GM23338 (cell line): Measurements from ENCODE around the gene PPFIBP2. TPM values are rescaled to one million over a fixed set of nuclear protein-coding genes. Genes with fewer than 3 reads are reported as not detected.

Experiments used
- ATAC-seq: fragments of 200-7000 bp; cut with Tn5 transposase; 3 replicates; pipeline ENCODE4 v1.9.1; 2020
- DNase-seq: peaks from one replicate; pipeline ENCODE4 v3.0.0-alpha.2; 2015; ENCODE audit warnings: low spot score
- H2AFZ ChIP-seq: fragments of 200-600 bp; sonication (generic); 2 replicates; pipeline ENCODE4 v1.8.0; 2016; ENCODE audit warnings: antibody characterized with exemption, mild to moderate bottlenecking, moderate library complexity
- H3F3A ChIP-seq: fragments of 200-600 bp; sonication (generic); replicated peaks from 2 replicates; pipeline ENCODE4 v1.8.0; 2017; ENCODE audit warnings: antibody characterized with exemption, mixed run types, low read depth
- H3K27ac ChIP-seq: fragments of 200-600 bp; sonication (generic); 2 replicates; pipeline ENCODE4 v1.6.1; 2016; ENCODE audit warnings: low read depth
- H3K27me3 ChIP-seq: fragments of 200-600 bp; sonication (generic); 2 replicates; pipeline ENCODE4 v1.8.0; 2016; ENCODE audit warnings: mild to moderate bottlenecking, mixed run types, moderate library complexity; ENCODE audit not compliant: insufficient read depth
- H3K36me3 ChIP-seq: fragments of 200-600 bp; sonication (generic); 2 replicates; pipeline ENCODE4 v1.8.0; 2016; ENCODE audit warnings: mild to moderate bottlenecking; ENCODE audit not compliant: insufficient read depth
- H3K4me1 ChIP-seq: fragments of 200-600 bp; sonication (generic); 2 replicates; pipeline ENCODE4 v1.8.0; 2016; ENCODE audit warnings: mild to moderate bottlenecking, moderate library complexity; ENCODE audit not compliant: insufficient read depth
- H3K4me2 ChIP-seq: fragments of 200-600 bp; sonication (generic); 2 replicates; pipeline ENCODE4 v1.7.1; 2017; ENCODE audit warnings: mixed run types
- H3K4me3 ChIP-seq: fragments of 200-600 bp; sonication (generic); 2 replicates; pipeline ENCODE4 v1.6.1; 2016; ENCODE audit warnings: mixed run types
- H3K79me2 ChIP-seq: fragments of 200-600 bp; sonication (generic); replicated peaks from 2 replicates; pipeline ENCODE4 v1.8.0; 2017; ENCODE audit warnings: mild to moderate bottlenecking; ENCODE audit not compliant: insufficient read depth
- H3K9me2 ChIP-seq: fragments of 200-600 bp; sonication (generic); 2 replicates; pipeline ENCODE4 v1.8.0; 2017; ENCODE audit not compliant: insufficient read depth
- H4K20me1 ChIP-seq: fragments of 200-600 bp; sonication (generic); replicated peaks from 2 replicates; pipeline ENCODE4 v1.8.0; 2017; ENCODE audit warnings: mild to moderate bottlenecking; ENCODE audit not compliant: insufficient read depth
- H3K27ac Mint-ChIP-seq: 2 replicates; pipeline ENCODE4 v1.8.0; 2020; ENCODE audit warnings: inconsistent platforms, mild to moderate bottlenecking, moderate library complexity, mixed read lengths
- H3K27me3 Mint-ChIP-seq: 3 replicates; pipeline ENCODE4 v1.8.0; 2022; ENCODE audit warnings: low read depth, mild to moderate bottlenecking, moderate library complexity, mixed read lengths, inconsistent platforms; ENCODE audit not compliant: insufficient read depth, poor library complexity
- H3K36me3 Mint-ChIP-seq: 3 replicates; pipeline ENCODE4 v1.8.0; 2021; ENCODE audit warnings: low read depth, mild to moderate bottlenecking, inconsistent platforms, moderate library complexity, mixed read lengths
- H3K4me1 Mint-ChIP-seq: 3 replicates; pipeline ENCODE4 v1.8.0; 2020; ENCODE audit warnings: mild to moderate bottlenecking, inconsistent platforms, mixed read lengths
- H3K4me3 Mint-ChIP-seq: 3 replicates; pipeline ENCODE4 v1.8.0; 2021; ENCODE audit warnings: moderate library complexity, mild to moderate bottlenecking, inconsistent platforms, mixed read lengths
- H3K9me3 Mint-ChIP-seq: 3 replicates; pipeline ENCODE4 v1.8.0; 2020; ENCODE audit warnings: moderate library complexity, mild to moderate bottlenecking, inconsistent platforms, mixed read lengths
- EZH2 ChIP-seq: fragments of 200-600 bp; sonication (generic); IDR thresholded peaks from one replicate; pipeline ENCODE4 v1.8.0; 2017; ENCODE audit warnings: antibody characterized with exemption, mild to moderate bottlenecking, low read depth; ENCODE audit not compliant: unreplicated experiment
- EZH2phosphoT487 ChIP-seq: fragments of 200-600 bp; sonication (generic); IDR thresholded peaks from one replicate; pipeline ENCODE4 v1.8.1; 2018; ENCODE audit warnings: antibody characterized with exemption; ENCODE audit not compliant: unreplicated experiment
- JUNB ChIP-seq: IDR thresholded peaks from one replicate; pipeline ENCODE4 v1.6.1; 2016; ENCODE audit warnings: antibody characterized with exemption; ENCODE audit not compliant: unreplicated experiment
- POLR2AphosphoS5 ChIP-seq: IDR thresholded peaks from 2 replicates; pipeline ENCODE4 v1.6.1; 2016; ENCODE audit warnings: antibody characterized with exemption, low read depth
- polyA plus RNA-seq: library from polyadenylated mRNA; unstranded; fragments of >200 nt; fragmentation: Nextera tagmentation; extraction: Ambion mirVana; gene quantifications from 2 replicates; pipeline ENCODE4 v1.2.1, GENCODE V29; 2016
- total RNA-seq: library from RNA; depleted of rRNA; stranded (reverse); fragments of >200 nt; shearing (Covaris generic); gene quantifications from 2 replicates; pipeline ENCODE4 v1.2.3, GENCODE V29; 2014
- TF ChIP-seq, protein P1 (sequence below): IDR thresholded peaks from one replicate; pipeline ENCODE4 v1.6.1; 2018; ENCODE audit warnings: antibody characterized with exemption; ENCODE audit not compliant: unreplicated experiment
- TF ChIP-seq, protein P2 (sequence below): IDR thresholded peaks from 2 replicates; pipeline ENCODE4 v1.6.1; 2016; ENCODE audit warnings: antibody characterized with exemption
- TF ChIP-seq, protein P3 (sequence below): fragments of 250-450 bp; sonication (Bioruptor Pico); IDR thresholded peaks from 2 replicates; pipeline ENCODE4 v1.5.0; 2020; ENCODE audit warnings: mild to moderate bottlenecking, moderate library complexity
- TF ChIP-seq, protein P4 (sequence below), 2 experiments: fragments of 200-600 bp in 1 of 2; sonication (generic) in 1 of 2; conservative IDR thresholded peaks; 2 replicates each; pipeline versions ENCODE4 v1.5.1 to v1.6.1; 2016 to 2017; ENCODE audit warnings: antibody characterized with exemption in 2 of 2, low read depth in 2 of 2, mild to moderate bottlenecking in 2 of 2, moderate library complexity in 1 of 2

Gene PPFIBP2
- total and polyA plus RNA-seq, 2 experiments from 2014 or later: 7.1 to 14.8 TPM

DNA sequence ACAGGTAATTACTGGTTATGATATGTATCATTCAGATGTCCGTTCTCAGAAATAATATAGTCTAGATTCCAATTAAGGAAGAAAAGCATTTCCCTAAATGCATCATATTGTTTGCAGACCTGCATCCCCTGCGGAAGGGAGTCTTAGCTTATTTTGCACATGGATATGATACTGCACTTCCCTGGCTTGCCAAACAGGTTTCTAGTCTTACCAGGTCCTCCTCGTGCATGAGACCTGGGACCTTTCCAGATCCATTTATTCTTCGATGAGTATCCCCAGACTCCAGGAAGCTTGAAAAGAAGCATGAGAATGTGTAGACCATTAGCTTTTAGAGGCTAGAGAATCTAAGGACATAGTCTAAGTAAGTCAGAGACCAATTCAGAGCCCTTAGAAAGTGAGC is 128.9 kb downstream of the PPFIBP2 start (continued):
- TF ChIP-seq EZH2phosphoT487: no peak
- TF ChIP-seq POLR2AphosphoS5: no peak
- TF ChIP-seq EZH2: no peak

DNA sequence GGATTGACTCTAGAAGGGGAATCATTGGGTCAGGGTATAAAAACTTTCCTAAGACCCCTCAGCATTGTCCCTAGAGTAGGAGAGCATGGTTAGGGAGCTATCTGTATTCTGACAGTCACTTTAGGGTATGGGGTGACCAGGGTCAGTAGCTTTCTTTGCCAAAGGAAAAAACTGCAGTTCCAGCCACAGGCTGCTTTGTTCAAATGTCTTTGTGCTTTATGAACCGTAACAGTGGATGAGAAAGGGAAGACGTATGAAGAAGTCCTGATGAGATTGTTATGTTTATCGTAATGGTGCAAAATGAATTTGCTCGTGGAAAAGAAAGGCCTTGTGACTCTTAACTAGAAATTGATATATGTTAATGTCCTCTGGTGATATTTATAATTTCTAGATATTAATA is 129.5 kb downstream of the PPFIBP2 start:
- Mint-ChIP-seq H3K4me1 (peaks cover 16% of the 10 kb centered on the region), H3K9me3 (no peaks in the 10 kb centered on the region), H3K27me3 (peaks cover 2% of the 10 kb centered on the region), H3K4me3 (no peak overlapping the region), H3K27ac (no peak overlapping the region), H3K36me3 (peaks cover 5% of the 10 kb centered on the region; the same call in 2 of the 3 replicates)
- no peak for DNase-seq
- H4K20me1 ChIP-seq: no peaks in the 10 kb centered on the region
- no peaks in the 10 kb centered on the region for H3K79me2 ChIP-seq
- H3K4me1 ChIP-seq: no peaks in the 10 kb centered on the region
- H3K9me2 ChIP-seq: peaks cover under 1% of the 10 kb centered on the region; the same call in 1 of the 2 replicates
- H3F3A ChIP-seq: no peaks in the 10 kb centered on the region
- TF ChIP-seq, protein P1, sequence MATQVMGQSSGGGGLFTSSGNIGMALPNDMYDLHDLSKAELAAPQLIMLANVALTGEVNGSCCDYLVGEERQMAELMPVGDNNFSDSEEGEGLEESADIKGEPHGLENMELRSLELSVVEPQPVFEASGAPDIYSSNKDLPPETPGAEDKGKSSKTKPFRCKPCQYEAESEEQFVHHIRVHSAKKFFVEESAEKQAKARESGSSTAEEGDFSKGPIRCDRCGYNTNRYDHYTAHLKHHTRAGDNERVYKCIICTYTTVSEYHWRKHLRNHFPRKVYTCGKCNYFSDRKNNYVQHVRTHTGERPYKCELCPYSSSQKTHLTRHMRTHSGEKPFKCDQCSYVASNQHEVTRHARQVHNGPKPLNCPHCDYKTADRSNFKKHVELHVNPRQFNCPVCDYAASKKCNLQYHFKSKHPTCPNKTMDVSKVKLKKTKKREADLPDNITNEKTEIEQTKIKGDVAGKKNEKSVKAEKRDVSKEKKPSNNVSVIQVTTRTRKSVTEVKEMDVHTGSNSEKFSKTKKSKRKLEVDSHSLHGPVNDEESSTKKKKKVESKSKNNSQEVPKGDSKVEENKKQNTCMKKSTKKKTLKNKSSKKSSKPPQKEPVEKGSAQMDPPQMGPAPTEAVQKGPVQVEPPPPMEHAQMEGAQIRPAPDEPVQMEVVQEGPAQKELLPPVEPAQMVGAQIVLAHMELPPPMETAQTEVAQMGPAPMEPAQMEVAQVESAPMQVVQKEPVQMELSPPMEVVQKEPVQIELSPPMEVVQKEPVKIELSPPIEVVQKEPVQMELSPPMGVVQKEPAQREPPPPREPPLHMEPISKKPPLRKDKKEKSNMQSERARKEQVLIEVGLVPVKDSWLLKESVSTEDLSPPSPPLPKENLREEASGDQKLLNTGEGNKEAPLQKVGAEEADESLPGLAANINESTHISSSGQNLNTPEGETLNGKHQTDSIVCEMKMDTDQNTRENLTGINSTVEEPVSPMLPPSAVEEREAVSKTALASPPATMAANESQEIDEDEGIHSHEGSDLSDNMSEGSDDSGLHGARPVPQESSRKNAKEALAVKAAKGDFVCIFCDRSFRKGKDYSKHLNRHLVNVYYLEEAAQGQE: no peak
- TF ChIP-seq JUNB: no peak
- no peak overlapping the region for H3K4me2 ChIP-seq
- no peaks in the 10 kb centered on the region for H3K36me3 ChIP-seq
- H3K27ac ChIP-seq: no peak overlapping the region
- H3K4me3 ChIP-seq: no peak overlapping the region
- H2AFZ ChIP-seq: no peak overlapping the region
- H3K27me3 ChIP-seq: no peaks in the 10 kb centered on the region
- no peak for ATAC-seq

DNA sequence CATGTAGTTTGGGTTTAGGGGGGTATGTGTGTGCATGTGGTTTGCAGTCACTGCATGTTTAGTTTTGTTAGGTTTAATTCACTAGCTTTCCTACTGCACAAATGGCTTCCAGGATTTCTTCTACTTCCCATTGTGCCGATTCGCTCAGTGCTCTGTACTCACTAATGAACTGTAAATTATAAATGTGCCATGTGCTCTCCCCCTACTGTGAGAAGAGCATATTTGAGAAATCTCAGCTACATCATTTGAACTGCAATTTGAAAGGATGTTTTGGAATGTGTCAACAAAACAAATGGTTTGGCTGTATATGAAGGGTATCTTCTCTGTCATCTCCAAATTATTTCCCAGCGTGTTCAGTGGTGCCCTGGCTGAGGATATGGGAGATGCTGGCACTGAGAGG is 131.4 kb downstream of the PPFIBP2 start:
- H3K4me1 Mint-ChIP-seq: peaks cover 2% of the 10 kb centered on the region
- Histone ChIP-seq H3K27ac (no peak overlapping the region), H3K9me2 (no peaks in the 10 kb centered on the region), H4K20me1 (no peaks in the 10 kb centered on the region), H3K27me3 (no peaks in the 10 kb centered on the region), H3K79me2 (no peaks in the 10 kb centered on the region), H3K4me1 (no peaks in the 10 kb centered on the region), H3K36me3 (no peaks in the 10 kb centered on the region), H3K4me3 (no peak overlapping the region), H2AFZ (no peak overlapping the region), H3F3A (no peaks in the 10 kb centered on the region), H3K4me2 (no peak overlapping the region)
- no peaks in the 10 kb centered on the region for H3K9me3 Mint-ChIP-seq
- peaks cover 12% of the 10 kb centered on the region for H3K36me3 Mint-ChIP-seq
- no peaks in the 10 kb centered on the region for H3K27me3 Mint-ChIP-seq
- H3K27ac Mint-ChIP-seq: no peak overlapping the region
- H3K4me3 Mint-ChIP-seq: no peak overlapping the region
- no peak for ATAC-seq
- no peak for DNase-seq
- TF ChIP-seq, protein P2, sequence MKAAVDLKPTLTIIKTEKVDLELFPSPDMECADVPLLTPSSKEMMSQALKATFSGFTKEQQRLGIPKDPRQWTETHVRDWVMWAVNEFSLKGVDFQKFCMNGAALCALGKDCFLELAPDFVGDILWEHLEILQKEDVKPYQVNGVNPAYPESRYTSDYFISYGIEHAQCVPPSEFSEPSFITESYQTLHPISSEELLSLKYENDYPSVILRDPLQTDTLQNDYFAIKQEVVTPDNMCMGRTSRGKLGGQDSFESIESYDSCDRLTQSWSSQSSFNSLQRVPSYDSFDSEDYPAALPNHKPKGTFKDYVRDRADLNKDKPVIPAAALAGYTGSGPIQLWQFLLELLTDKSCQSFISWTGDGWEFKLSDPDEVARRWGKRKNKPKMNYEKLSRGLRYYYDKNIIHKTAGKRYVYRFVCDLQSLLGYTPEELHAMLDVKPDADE: no peak
- no peak for TF ChIP-seq EZH2phosphoT487
- TF ChIP-seq, protein P3, sequence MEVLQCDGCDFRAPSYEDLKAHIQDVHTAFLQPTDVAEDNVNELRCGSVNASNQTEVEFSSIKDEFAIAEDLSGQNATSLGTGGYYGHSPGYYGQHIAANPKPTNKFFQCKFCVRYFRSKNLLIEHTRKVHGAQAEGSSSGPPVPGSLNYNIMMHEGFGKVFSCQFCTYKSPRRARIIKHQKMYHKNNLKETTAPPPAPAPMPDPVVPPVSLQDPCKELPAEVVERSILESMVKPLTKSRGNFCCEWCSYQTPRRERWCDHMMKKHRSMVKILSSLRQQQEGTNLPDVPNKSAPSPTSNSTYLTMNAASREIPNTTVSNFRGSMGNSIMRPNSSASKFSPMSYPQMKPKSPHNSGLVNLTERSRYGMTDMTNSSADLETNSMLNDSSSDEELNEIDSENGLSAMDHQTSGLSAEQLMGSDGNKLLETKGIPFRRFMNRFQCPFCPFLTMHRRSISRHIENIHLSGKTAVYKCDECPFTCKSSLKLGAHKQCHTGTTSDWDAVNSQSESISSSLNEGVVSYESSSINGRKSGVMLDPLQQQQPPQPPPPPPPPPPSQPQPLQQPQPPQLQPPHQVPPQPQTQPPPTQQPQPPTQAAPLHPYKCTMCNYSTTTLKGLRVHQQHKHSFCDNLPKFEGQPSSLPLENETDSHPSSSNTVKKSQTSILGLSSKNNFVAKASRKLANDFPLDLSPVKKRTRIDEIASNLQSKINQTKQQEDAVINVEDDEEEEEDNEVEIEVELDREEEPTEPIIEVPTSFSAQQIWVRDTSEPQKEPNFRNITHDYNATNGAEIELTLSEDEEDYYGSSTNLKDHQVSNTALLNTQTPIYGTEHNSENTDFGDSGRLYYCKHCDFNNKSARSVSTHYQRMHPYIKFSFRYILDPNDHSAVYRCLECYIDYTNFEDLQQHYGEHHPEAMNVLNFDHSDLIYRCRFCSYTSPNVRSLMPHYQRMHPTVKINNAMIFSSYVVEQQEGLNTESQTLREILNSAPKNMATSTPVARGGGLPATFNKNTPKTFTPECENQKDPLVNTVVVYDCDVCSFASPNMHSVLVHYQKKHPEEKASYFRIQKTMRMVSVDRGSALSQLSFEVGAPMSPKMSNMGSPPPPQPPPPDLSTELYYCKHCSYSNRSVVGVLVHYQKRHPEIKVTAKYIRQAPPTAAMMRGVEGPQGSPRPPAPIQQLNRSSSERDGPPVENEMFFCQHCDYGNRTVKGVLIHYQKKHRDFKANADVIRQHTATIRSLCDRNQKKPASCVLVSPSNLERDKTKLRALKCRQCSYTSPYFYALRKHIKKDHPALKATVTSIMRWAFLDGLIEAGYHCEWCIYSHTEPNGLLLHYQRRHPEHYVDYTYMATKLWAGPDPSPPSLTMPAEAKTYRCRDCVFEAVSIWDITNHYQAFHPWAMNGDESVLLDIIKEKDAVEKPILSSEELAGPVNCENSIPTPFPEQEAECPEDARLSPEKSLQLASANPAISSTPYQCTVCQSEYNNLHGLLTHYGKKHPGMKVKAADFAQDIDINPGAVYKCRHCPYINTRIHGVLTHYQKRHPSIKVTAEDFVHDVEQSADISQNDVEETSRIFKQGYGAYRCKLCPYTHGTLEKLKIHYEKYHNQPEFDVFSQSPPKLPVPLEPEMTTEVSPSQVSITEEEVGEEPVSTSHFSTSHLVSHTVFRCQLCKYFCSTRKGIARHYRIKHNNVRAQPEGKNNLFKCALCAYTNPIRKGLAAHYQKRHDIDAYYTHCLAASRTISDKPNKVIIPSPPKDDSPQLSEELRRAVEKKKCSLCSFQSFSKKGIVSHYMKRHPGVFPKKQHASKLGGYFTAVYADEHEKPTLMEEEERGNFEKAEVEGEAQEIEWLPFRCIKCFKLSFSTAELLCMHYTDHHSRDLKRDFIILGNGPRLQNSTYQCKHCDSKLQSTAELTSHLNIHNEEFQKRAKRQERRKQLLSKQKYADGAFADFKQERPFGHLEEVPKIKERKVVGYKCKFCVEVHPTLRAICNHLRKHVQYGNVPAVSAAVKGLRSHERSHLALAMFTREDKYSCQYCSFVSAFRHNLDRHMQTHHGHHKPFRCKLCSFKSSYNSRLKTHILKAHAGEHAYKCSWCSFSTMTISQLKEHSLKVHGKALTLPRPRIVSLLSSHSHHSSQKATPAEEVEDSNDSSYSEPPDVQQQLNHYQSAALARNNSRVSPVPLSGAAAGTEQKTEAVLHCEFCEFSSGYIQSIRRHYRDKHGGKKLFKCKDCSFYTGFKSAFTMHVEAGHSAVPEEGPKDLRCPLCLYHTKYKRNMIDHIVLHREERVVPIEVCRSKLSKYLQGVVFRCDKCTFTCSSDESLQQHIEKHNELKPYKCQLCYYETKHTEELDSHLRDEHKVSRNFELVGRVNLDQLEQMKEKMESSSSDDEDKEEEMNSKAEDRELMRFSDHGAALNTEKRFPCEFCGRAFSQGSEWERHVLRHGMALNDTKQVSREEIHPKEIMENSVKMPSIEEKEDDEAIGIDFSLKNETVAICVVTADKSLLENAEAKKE (CRISPR knock-in tag): no peak
- TF ChIP-seq, protein P4, sequence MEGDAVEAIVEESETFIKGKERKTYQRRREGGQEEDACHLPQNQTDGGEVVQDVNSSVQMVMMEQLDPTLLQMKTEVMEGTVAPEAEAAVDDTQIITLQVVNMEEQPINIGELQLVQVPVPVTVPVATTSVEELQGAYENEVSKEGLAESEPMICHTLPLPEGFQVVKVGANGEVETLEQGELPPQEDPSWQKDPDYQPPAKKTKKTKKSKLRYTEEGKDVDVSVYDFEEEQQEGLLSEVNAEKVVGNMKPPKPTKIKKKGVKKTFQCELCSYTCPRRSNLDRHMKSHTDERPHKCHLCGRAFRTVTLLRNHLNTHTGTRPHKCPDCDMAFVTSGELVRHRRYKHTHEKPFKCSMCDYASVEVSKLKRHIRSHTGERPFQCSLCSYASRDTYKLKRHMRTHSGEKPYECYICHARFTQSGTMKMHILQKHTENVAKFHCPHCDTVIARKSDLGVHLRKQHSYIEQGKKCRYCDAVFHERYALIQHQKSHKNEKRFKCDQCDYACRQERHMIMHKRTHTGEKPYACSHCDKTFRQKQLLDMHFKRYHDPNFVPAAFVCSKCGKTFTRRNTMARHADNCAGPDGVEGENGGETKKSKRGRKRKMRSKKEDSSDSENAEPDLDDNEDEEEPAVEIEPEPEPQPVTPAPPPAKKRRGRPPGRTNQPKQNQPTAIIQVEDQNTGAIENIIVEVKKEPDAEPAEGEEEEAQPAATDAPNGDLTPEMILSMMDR (conservative IDR thresholded peaks at IDR 0.05; ENCODE audit: low read depth in 2 of 2): no peak
